22Rv1 (cell line): ENCODE data around the gene PLXDC2.

Experiments
- ZFX ChIP-seq: fragments of 450-650 bp; IDR thresholded peaks from 2 replicates; pipeline ENCODE4 v1.6.1; 2017; ENCODE audit warnings: antibody characterized with exemption, borderline replicate concordance
- TF ChIP-seq, protein P1 (sequence below): fragments of 450-650 bp; IDR thresholded peaks from 2 replicates; pipeline ENCODE4 v1.5.1; 2017; ENCODE audit warnings: mild to moderate bottlenecking

GRCh38 chr10:20132816-20133215, 316.6 kb downstream of the PLXDC2 start:
- TF ChIP-seq, protein P1, sequence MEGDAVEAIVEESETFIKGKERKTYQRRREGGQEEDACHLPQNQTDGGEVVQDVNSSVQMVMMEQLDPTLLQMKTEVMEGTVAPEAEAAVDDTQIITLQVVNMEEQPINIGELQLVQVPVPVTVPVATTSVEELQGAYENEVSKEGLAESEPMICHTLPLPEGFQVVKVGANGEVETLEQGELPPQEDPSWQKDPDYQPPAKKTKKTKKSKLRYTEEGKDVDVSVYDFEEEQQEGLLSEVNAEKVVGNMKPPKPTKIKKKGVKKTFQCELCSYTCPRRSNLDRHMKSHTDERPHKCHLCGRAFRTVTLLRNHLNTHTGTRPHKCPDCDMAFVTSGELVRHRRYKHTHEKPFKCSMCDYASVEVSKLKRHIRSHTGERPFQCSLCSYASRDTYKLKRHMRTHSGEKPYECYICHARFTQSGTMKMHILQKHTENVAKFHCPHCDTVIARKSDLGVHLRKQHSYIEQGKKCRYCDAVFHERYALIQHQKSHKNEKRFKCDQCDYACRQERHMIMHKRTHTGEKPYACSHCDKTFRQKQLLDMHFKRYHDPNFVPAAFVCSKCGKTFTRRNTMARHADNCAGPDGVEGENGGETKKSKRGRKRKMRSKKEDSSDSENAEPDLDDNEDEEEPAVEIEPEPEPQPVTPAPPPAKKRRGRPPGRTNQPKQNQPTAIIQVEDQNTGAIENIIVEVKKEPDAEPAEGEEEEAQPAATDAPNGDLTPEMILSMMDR = no peak
- TF ChIP-seq ZFX = no peak
